NCI-H2227 (cell line): ENCODE data around the gene RTL1.

ENCODE experiments used
- DNase-seq: peaks from one replicate; lab custom pipeline; 2025; ENCODE audit not compliant: unreplicated experiment; lab: John Stamatoyannopoulos, UW

Gene RTL1

DNA sequence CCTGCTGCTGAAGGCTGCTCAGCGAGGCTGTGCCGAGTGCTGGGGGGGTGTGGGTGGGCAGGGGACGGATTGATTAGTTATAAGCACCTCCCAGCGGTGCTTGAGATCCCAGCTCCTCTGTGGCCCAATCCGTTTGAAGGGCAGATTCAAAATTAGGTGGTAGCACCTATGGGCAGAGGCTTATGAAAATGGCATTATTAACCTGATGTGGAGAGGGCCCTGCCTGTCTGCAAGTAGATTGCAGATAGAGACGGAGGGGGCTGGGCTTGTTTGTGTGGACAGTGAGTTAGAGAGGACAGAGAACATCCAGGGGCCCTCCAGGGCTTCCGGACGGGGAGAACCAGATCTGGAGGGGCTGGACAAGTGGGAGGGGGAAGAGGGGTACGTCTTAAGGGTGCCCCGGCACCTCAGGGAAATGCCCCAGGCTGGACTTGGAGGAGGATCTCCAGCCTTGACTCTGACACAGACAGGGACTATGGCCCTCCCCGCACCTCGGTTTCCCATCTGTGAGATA, at the start of gene RTL1:
Gene RTL1 (minus strand): TSS at position 51 of the 514 bp plus-strand sequence. CDS start 18,934 bp downstream, outside the sequence.
- DNase-seq: no peak

GRCh38 chr14:100950024-100950423, 46.5 kb upstream of the RTL1 start:
- DNase-seq: no peak

DNA sequence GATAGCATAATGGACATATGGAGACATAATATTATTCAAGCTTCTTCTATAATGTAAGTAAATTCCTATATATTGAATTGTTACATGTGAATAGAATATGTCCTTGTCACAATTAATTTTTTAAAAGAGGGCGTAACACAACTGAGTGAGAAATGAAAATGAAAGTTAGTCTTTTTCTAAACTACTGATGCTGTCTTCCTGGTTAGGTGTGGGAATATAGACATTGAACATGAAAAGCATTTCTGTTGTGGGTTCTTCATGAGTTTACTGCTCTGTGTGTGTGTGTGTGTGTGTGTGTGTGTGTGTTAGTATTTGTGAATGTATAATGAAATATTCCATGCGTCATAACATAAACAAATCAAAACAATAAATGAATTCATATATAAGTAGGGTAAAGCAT, 40.5 kb upstream of the RTL1 start:
- no peak for DNase-seq

DNA sequence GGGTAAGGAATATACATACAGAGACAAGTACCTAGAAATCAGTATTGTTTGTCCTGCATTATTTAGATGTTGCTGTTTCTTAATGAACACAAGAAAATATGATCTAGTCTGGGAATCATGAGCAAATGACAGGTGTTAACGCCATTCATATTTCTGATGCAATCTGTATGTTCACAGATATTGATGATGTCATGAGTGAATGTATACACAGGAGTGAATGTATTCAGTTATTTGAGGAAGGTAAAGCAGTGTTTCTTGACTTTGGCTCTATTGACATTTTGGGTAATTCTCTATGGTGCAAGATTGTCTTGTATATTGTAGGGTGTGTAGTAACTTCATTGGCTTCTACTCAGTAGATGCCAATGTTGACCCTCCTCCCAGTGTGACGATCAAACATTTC, 26.7 kb upstream of the RTL1 start:
- no peak for DNase-seq

DNA sequence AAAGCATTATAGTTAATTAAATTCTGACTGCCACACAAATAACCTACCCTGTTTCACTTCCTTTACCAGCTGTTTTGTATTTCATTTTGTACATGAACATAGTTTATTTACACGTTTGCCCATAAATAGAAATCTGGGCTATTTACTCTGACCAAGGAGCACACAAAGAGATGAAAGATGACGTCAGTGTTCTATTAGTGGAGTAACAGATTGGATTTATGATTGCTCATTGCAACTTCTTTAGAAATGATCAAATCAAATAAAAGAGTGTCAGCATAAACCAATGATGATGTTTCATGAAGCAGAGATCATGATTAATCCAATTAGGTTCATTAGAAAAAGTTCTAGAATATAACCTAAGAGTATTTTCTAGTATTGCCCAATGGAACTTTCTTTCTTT, 12.0 kb upstream of the RTL1 start:
- no peak for DNase-seq

DNA sequence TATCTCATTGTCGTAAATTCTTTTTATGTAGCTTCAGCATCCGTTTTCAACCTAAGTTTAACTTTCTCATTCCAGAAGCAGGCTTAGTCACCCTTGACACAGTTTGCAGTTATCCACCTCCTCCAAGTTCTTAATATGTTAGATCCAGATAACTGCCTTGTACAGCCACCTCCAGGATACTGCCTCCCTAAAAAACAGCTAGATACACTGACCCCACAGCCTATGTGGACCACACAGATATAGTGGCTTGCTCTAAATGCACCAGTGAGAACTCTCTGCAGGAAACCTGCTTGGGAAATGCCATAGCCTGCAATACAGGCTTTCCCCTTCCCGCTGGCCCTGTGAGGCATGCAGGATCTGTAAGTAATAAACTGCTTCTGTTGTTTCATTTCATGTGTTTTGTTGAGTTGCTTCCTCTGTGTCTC, 11.1 kb upstream of the RTL1 start:
- DNase-seq: no peak

DNA sequence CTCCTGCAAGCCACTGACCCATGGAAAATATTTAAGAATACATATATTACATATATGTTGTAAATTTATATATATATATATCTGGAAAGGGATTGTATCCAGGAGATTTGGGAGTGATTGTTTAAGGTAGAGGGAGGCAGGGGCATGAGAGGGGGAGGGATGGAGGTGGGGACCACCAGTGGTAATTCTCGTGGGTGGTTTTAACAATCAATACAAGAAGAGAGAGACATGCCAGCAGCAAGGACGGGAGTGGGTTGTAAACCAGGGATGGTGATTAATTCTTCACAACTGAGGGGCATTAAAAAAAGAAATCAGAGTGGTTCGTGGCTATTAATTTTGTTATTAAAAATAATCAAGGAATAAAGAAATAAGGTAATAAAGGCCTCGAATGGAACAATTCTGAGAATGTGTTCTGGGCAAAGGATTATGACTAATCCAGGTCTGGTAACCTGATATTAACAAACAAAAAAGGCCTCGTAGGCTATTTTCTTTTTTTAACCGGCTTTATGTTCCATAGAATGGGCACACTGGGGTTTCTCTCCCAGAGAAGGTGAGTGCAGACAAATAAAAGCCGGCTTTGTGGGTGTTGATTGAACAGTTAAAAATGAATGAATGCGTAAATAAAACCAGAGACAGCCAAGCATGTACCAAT, 8.3 kb upstream of the RTL1 start:
- no peak for DNase-seq

DNA sequence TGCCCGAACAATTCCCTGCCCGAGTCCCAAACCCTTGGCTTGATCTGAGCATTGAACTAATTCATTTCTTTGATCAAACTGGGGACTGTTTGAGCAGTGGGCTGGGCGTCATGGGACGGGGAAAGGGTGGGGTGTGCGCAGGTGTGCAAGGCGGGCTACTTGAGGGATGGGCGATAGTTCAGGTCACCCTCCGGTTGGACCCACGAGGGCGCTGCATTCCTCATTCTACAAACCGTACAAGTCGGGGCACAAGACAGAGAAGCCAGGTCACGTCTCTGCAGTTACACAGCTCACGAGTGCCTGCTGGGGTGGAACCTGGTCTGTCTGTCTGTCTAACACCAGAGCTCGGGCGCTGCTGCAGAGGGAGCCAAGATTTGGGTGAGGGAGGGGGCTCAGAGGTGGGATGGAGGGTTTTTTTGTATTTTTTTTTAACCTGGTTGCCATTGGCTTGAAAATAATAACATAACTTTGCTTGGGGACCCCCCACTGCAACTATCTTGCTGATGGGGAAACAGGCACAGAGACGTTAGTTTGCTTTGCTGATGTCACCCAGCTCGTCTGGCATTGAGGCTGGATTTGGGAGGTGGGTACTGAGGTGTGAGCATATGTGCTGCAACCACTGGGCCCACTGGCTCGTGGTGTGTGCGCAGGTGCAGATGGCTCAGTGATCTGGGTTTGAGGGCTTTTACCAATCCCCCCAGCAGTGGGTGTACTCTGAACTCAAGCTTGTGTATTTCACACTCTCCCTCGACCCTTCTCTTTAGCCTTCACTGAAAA, 7.6 kb upstream of the RTL1 start:
- no peak for DNase-seq

- DNase-seq: no peak
Observed at GRCh38 chr14:100909439-100909838, 5.9 kb upstream of the RTL1 start.

GRCh38 chr14:100907240-100907639, 3.7 kb upstream of the RTL1 start:
- no peak for DNase-seq

GRCh38 chr14:100906420-100906819, 2.9 kb upstream of the RTL1 start:
- no peak for DNase-seq

DNA sequence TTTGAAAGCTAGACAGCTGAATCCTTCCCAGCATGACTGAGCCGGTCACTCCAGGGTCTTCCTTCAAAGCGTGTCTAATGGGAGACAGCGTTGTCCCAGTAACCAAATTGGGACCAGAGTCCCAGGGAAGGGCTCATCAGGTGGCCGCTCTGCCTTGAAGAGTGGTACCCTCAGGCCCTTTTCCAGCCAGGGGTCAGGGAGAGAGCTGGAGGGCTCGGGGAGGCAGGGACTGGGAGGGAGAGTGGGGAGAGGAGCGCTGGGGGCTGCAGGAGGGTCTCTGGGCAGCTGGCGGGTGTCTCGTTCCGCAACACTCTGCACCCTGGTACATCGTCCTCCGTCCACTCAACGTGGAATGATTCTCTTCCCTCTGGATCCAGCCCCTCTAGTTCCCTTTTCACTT, 1.6 kb upstream of the RTL1 start:
- DNase-seq: no peak

DNA sequence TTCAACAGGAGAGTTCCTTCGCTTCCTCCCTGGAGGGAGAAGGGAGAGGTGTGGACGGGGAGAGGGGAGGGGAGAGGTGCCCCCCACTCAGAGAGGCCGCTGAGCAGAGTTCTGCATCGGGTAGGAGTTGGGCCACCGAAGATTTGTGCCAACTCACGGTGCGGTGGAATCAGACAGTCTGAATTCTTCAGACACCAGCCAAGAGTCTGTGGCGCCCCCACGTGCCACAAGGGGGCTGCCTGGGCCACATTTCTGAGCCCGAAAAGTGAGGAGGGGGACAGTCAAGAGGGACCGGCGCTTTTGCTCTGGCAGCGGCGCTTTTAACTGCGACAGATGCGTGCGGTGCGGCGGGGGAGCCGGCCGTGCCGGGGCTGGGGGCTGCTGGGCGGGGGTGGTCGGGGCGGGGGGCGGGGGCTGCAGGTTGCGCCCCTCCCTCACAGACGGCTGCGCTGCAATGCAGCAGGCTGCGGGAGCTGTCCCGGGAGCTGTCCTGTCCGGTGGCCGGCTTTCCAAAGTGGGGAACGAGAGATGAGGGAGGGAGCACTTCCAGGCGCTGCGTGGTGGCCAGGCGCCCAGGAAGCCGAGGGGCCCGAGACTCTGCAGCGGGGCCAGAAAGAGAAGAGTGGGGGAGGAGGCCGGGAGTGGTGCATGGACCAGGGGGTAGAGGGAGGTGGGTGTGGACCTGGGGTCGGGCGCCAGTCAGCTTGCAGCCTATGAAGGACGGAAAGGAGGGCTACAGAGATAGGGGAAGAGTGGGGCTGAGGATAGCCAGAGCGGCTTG, 975 bp upstream of the RTL1 start:
- DNase-seq: peak; percentile 64

GRCh38 chr14:100903134-100903468, 421 bp downstream of the RTL1 start:
- no peak for DNase-seq

GRCh38 chr14:100902295-100903133, 1.0 kb downstream of the RTL1 start:
- DNase-seq: no peak

GRCh38 chr14:100901391-100902183, 1.9 kb downstream of the RTL1 start:
- no peak for DNase-seq

GRCh38 chr14:100900837-100901390, 2.6 kb downstream of the RTL1 start:
- peak; percentile 19 for DNase-seq

DNA sequence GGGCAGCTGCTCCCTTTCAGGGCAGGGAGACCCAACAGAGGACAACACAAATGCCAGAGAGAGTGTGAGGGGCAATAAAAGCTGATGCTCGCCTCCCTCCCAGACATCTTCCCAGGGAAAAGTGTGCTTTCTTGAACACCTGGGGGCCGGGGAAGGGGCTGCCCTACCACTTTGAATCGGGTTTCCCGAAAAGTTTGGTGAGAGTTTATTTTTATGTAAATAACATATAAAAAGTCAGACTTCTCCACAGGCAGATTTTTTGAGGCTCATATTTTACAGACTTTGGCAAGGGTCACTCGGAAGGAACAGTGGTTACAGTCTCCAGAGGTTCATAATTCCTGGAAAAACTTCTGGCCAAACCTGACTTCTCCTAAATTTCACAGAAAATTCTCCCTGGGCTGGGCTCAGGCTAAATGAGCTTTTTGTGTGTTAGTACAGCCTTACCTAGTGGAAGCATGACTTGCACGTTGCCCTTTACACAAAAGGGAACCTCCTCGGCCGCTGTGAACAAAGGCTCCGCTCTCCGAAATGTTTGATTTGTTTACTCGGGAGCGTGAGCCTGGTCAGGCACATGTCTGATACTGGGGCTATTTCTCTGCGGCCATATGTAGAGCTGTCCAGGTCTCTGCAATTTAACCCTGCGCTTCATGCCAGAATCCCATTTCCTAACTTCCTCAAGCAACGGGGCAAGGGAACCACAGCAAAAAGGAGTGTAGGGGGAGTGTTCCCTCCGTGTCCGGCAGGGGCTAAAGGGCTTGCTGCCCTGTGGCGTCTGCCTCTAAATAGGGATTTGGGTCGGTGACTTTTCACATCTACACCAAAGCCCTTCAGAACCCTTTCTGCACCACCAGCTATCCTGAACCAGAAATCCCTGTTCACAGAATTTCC, 3.4 kb downstream of the RTL1 start:
- no peak for DNase-seq
